Stimulated activated CD8-positive, alpha-beta memory T cell treated with anti-CD3 and anti-CD28 coated beads, Interleukin-4, amount 100 ng/mL, for 1 hour (primary cell): ENCODE data around the gene SORCS2.

ENCODE experiments used
- DNase-seq, 2 donors: peaks; one replicate each; pipeline ENCODE4 v3.0.0-alpha.2; 2020; ENCODE audit warnings: low read depth in 2 of 2, low spot score in 1 of 2

SORCS2 gene

GRCh38 chr4:7367406-7367805, 175.1 kb downstream of the SORCS2 start:
- no peak for DNase-seq

GRCh38 chr4:7367864-7368277, 175.5 kb downstream of the SORCS2 start:
- DNase-seq: no peak

- DNase-seq: no peak
Measured at GRCh38 chr4:7368296-7368695, 176.0 kb downstream of the SORCS2 start.

- DNase-seq: no peak
Measured at GRCh38 chr4:7369511-7369910, 177.2 kb downstream of the SORCS2 start.

DNA sequence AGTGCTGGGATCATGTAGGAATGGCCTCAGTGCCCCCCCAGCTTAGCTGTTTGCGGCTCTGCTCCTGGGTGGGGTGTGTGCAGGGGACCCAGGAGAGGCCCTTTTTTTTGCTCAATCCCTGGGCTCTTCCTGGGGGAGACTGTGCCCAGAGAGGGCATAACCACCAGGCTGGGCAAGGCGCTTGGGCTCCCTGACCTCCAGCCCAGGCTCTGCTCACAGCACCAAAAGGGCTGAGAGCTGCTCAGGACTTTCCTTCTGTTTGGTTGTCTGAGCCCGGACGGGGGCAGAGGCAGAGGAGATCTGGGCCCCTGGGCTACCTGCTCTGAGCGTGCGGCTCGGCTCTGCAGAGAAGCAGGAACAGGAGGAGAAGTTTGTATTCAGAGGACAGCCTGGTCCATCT, 177.7 kb downstream of the SORCS2 start:
- no peak for DNase-seq

GRCh38 chr4:7371210-7371941, 179.0 kb downstream of the SORCS2 start:
- DNase-seq: no peak

DNA sequence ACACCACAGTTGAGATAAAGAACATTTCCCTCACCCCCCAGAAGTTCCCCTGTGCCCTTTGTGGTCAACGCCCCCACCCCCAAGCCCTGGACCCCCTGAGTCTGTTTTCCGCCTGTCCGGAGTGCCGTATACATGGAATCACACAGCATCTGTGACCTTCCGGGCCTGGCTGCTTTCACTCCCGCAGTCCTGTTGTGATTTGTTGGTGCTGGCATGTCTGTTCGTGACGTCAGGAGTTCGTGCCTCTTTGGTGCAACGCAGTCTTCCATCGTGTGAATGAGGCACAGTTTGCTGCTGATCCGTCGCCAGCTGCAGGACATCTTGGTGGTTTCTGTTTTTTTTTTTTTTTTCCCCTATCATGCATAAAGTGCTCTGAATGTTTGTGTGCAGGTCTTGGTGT, 180.3 kb downstream of the SORCS2 start:
- DNase-seq: no peak

DNA sequence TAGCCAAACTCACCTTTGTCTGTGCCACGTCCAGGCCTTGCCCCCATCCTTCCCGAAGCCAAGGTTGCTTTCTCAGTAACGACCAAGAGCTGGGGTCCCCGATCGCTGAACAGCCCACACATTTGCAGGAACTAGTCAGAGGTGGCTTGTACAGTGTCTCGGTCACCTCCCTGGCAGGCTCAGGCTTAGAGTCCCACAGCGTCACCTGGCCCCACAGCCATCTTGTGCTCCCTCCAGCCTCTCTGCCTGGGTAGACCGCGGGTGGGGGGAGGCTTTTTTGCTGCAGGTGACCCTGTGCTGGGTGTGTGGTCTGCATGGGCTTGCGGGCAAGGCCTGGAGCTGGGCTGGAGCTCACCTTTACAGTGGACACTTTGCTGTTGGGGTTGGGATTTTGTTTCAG, 182.2 kb downstream of the SORCS2 start:
- DNase-seq: no peak

DNA sequence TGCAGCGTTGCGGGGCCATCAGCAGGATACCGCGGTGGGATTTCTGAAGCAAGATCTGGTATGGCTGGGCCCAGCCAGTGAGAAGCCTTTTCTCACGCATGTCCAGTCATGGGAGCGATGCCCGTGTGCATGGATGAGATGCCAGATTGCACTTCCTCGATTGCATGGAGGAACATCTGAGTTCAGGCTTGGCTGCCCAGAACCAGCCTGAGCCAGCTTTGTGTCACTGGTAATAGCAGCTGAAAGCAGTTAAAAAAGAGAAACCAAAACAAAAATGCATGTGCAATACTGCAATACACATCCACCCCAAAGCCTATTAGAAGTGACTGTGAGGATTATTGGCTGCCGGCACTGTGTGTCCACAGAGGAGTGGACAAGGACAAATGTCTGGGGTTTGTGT, 183.1 kb downstream of the SORCS2 start:
- DNase-seq: no peak

GRCh38 chr4:7377223-7377865, 185.0 kb downstream of the SORCS2 start:
- no peak for DNase-seq

- DNase-seq: no peak
Measured at GRCh38 chr4:7379186-7379585, 186.8 kb downstream of the SORCS2 start.

DNA sequence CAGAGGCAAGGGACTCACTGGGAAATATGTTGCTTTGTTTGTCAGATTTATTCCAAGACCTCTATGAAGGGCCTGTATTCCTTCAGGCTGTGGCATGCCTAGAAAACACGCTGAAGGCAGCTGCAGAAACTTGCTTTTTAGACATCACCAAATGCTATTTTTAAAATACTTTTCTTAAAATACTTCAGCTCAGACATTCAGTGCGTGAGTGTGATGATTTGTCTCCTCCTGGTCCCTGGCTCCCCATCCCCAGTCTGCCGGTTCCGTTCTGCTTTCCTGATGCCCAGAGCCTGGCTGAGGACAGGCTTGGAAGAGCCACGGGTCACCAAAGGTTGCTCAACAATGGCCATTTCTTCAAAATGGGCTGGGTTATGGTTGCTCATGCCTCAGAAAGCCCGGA, 187.4 kb downstream of the SORCS2 start:
- no peak for DNase-seq

DNA sequence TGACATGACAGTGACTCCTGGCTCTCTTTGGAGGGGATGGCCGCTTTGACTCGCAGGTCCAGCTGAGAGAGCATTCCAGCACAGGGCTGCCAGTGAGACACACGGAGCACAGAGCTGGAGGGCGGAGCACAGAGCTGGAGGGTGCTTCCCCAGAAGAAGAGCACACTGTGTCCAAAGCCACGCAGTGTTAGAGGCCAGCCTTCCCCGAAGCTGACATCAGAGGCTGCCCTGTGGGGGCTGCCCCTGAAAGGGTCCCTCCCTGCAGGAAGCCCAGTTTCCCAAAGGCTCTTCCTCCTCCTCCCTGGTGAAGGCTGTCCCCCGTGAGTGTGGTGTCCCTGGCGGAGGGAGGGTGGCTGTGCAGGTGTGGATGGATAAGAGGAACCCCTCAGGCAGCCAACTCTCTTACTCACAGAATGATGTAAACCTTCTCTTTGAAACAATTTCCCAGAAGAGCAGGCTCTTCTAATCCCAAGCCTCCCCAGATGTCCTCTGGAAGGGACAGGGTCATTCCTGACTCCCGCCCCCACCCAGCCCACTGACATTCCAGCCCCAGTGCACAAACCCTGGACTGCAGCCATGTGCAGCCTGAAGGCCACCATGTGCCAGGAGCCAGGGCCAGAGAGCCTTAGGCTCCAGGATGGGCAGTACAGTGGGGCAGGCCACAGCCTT, 189.0 kb downstream of the SORCS2 start:
- no peak for DNase-seq

DNA sequence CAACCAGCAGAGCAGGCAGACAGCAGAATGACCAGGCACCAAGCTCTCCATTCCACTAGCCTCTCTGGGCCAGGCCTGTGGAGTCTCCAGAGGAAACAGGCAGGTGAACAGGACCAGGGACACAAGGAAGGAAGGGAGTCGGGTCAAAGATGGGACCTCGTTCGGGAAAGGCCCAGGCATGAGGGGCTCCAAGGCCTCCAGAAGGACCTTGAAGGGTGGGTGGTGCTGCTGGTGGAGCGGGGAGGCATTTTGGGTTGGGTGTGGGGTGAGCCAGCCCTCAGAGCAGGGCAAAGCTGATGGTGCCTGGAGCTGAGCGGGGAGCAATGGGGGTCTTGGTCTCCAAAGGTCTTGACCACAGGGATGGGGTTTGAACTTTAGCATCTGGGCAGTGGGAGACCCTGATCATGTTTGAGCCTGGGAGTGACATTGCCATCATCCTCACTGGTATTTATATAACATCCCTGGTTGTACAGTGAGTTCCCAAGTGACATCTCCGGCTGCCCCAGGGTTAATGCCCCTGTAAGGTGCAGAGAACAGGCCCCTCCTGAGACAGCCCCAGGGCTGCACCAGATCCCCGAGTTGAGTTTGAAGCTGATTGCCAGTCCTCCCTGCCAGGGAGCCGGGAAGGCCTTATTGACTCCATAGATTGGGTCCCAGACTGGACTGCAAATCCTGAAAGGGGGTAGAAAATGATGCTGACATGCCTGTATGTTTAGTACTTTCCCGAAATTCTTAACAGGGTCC, 189.7 kb downstream of the SORCS2 start:
- no peak for DNase-seq

- no peak for DNase-seq
Measured at GRCh38 chr4:7382634-7383014, 190.3 kb downstream of the SORCS2 start.

DNA sequence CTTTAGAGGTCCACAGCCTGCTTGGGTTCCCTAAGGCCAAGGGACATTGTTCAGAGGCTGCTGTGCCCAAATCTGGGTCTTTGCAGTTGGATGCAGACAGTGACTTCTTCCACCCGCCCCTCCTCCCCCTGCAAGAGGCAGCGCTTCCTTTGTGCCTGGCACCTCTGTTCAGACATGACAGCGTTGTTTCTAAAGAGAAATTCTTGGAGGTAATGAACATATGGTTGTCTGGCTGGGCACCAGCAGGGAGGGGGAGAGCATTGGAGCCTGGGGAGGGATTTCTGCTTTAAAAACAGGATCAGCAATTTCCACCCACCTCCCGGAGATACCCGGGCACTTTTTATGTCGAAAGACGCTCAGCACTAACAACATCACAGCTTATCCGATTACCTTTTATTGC, 190.9 kb downstream of the SORCS2 start:
- DNase-seq: no peak

DNA sequence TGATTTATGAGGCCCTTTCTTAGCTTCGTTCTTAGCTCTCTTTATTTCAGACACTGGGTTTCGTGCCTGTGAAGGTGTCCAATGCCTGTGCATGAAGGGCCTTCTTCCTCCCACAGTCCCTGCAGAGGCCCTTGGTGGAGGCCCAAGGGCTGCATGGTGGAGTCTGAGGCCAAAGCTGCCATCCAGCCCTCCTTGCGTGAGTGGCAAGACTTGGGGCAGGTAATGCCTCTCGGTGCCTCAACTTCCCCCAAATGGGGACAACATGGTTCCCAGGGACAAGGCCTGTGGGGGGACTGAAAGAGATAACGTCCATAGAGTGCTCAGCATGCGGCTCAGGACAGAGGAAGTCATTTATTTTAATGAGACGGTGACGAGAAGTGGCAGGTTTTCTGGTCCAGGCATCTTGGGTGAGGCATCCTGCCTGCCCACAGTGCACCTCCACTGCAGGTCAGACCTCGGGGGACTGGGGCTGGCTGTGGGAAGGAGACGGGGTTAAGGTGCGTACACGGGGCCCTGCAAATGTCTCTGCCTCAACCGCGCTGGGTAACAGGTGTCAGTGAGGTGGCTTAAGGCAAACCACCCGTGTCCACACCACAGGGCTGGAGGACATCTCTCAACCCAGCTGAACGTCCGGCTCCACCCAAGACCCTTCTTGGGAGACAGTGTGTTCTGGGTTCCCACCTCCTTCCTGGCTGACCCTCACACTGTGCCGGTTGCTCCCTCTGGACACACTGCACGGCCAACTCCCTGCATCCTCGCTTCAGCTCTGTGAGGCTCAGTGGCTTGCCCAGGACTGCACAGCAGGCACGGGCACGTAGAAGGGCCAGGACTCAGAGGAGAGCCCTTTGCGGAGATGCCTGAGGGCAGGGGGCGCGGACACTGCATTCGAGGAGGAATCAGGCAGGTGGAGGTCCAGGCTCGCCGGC, 191.9 kb downstream of the SORCS2 start:
- no peak for DNase-seq

DNA sequence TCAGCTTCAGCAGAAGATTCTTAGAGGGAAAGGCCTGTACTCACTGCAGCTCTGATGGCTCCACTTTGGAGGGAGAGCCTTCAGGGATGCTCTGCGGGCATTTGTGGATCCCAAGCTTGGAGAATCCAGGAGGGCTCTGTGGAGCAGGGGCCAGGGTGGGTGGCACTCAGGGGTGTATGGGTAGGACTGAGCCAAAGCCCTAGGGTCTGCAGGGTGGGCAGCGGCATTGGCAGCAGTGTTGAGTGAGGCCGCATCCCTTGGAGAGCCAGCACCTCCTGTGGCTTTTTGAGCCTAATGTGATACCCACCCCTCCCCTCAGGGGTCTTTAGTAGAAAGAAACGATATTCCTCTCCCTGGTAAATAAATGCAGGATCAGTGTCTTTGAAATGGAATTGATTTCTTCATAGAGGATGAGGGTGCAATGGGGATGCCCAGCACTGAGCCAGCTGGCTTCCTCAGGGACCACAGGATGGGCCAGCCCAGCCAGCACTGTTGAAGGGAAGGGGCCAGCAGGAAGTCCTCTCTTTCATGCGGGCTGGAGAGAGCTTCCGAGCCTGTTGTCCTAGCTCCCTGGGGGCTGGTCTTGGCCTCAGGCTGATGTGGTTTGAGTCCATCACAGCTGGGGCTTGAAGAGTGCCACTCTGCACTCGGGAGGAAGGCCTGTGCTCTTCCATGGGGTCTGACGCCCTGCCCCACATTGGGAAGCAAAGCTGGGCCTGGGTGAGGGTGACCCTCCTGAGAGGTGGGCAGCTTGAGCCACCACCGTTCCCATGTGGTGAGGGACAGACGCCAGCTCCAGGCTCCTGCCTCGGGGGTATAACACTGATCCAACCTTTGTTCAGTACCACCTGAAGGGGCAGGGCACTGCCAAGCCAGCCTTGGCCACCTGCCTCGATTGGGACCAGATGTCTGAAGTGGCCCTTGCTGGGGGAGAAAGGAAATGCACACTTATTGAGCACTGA, 192.9 kb downstream of the SORCS2 start:
- no peak for DNase-seq

GRCh38 chr4:7387925-7388324, 195.6 kb downstream of the SORCS2 start:
- DNase-seq: no peak

DNA sequence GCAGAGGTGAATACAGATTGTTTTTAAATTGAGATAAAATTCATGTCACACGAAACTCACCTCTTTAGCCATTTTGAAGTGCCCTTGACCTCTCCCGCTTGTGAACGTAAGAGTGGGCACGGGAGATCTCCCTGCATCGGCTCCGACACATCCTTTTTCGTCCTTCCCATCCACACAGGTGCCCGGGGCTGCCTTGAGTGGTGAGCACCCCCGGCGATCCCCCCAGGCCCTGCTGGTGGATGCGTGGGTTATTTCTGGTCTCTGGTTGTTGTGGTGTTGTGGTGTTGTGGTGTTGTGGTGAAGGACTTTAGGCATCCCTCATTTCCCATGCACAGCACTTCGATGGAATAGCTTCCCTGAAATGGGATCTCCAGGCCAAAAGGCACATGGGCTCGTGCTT, 196.3 kb downstream of the SORCS2 start:
- DNase-seq: no peak
